NCI-H2107 (cell line): ENCODE data around the gene TMEM253.

Source experiments
- DNase-seq: peaks from one replicate; lab custom pipeline; 2025; lab: John Stamatoyannopoulos, UW

The TMEM253 gene

GRCh38 chr14:21100931-21101330 is at the start of gene TMEM253:
TSS of gene TMEM253 (plus strand) at chr14:21101066. CDS start at chr14:21101344, 278 bp downstream.
- no peak for DNase-seq

GRCh38 chr14:21053184-21054122 is 47.4 kb upstream of the TMEM253 start:
- DNase-seq = no peak

- DNase-seq = no peak
Measured at GRCh38 chr14:21054123-21054767, 46.6 kb upstream of the TMEM253 start.

GRCh38 chr14:21054768-21055145 is 46.1 kb upstream of the TMEM253 start:
- no peak for DNase-seq

- no peak for DNase-seq
Measured at GRCh38 chr14:21055432-21056117, 45.3 kb upstream of the TMEM253 start.

GRCh38 chr14:21056520-21057163 is 44.2 kb upstream of the TMEM253 start:
- no peak for DNase-seq

GRCh38 chr14:21057803-21058675 is 42.8 kb upstream of the TMEM253 start, which contains the start of gene RNASE8:
TSS of gene RNASE8 (plus strand) at chr14:21057822. CDS start at chr14:21057893, 71 bp downstream.
- DNase-seq = no peak

GRCh38 chr14:21058903-21059302 is 42.0 kb upstream of the TMEM253 start:
- no peak for DNase-seq

GRCh38 chr14:21059842-21060613 is 40.8 kb upstream of the TMEM253 start:
- DNase-seq = no peak

- DNase-seq = no peak
Measured at GRCh38 chr14:21060614-21061346, 40.1 kb upstream of the TMEM253 start.

- DNase-seq = no peak
Measured at GRCh38 chr14:21061347-21061668, 39.6 kb upstream of the TMEM253 start.

- no peak for DNase-seq
Measured at GRCh38 chr14:21063479-21063878, 37.4 kb upstream of the TMEM253 start.

GRCh38 chr14:21066882-21067502 is 33.9 kb upstream of the TMEM253 start:
- peak; percentile 52 for DNase-seq

- DNase-seq = peak; percentile 74
Measured at GRCh38 chr14:21068521-21069387, 32.1 kb upstream of the TMEM253 start.

GRCh38 chr14:21069388-21070082 is 31.3 kb upstream of the TMEM253 start:
- no peak for DNase-seq

GRCh38 chr14:21070083-21070609 is 30.7 kb upstream of the TMEM253 start, which contains the start of gene ARHGEF40:
TSS of gene ARHGEF40 (plus strand) at chr14:21070304. CDS start at chr14:21070397, 93 bp downstream.
- DNase-seq = no peak

- DNase-seq = no peak
Measured at GRCh38 chr14:21070610-21071224, 30.1 kb upstream of the TMEM253 start.
